A673 (cell line): Measurements from ENCODE around the gene SOST. TPM values are rescaled to one million over a fixed set of nuclear protein-coding genes. Genes with fewer than 3 reads are reported as not detected.

Experiments
- BruUV-seq: library from RNA; stranded (reverse); fragments of 400-500 nt; replicated peaks from 2 replicates; lab custom pipeline; 2021; lab: Mats Ljungman, UMichigan
- CTCF ChIA-PET: fragments of 300-600 bp; sonication (Branson Sonifier 250); formaldehyde crosslinking; loops from one replicate; lab custom pipeline; 2022; ENCODE audit warnings: antibody characterized with exemption; lab: Charles Lee
- POLR2A ChIA-PET: fragments of 300-600 bp; sonication (Branson Sonifier 250); formaldehyde crosslinking; loops from one replicate; lab custom pipeline; 2022; ENCODE audit warnings: antibody characterized with exemption; ENCODE audit not compliant: low non-redundant PET; lab: Charles Lee
- DNase-seq: peaks from one replicate; pipeline ENCODE4 v3.0.0-alpha.2; 2015; ENCODE audit warnings: low spot score
- H3K27ac ChIP-seq: fragments of 200-600 bp; sonication (generic); 2 replicates; pipeline ENCODE4 v1.5.1; 2016; ENCODE audit warnings: mixed run types, low read depth, mild to moderate bottlenecking, mixed read lengths, antibody characterized with exemption, low read length; ENCODE audit not compliant: poor library complexity, severe bottlenecking
- H3K27me3 ChIP-seq: fragments of 200-600 bp; sonication (generic); replicated peaks from 2 replicates; pipeline ENCODE4 v1.6.1; 2017; ENCODE audit warnings: mixed run types, low read depth, mild to moderate bottlenecking, mixed read lengths, antibody characterized with exemption, low read length; ENCODE audit not compliant: insufficient read depth, poor library complexity
- H3K36me3 ChIP-seq: fragments of 200-600 bp; sonication (generic); 2 replicates; pipeline ENCODE4 v1.6.1; 2016; ENCODE audit warnings: mixed run types, mild to moderate bottlenecking, mixed read lengths, antibody characterized with exemption, low read length; ENCODE audit not compliant: insufficient read depth, poor library complexity, severe bottlenecking
- H3K4me1 ChIP-seq: fragments of 200-600 bp; sonication (generic); 2 replicates; pipeline ENCODE4 v1.6.1; 2017; ENCODE audit warnings: mixed run types, mild to moderate bottlenecking, mixed read lengths, antibody characterized with exemption, low read length; ENCODE audit not compliant: insufficient read depth, poor library complexity, severe bottlenecking
- H3K4me3 ChIP-seq: fragments of 200-600 bp; sonication (generic); 2 replicates; pipeline ENCODE4 v1.5.1; 2016; ENCODE audit warnings: low read depth, mixed run types, mild to moderate bottlenecking, mixed read lengths, low read length; ENCODE audit not compliant: poor library complexity, severe bottlenecking
- H3K9me3 ChIP-seq: fragments of 200-600 bp; sonication (generic); 2 replicates; pipeline ENCODE4 v1.6.1; 2016; ENCODE audit warnings: mixed run types, low read depth, mild to moderate bottlenecking, mixed read lengths, antibody characterized with exemption, low read length; ENCODE audit not compliant: poor library complexity, severe bottlenecking
- EZH2 ChIP-seq: fragments of 200-600 bp; sonication (generic); IDR thresholded peaks from 2 replicates; pipeline ENCODE4 v1.6.1; 2017; ENCODE audit warnings: borderline replicate concordance, low read depth, mild to moderate bottlenecking, mixed read lengths, antibody characterized with exemption, low read length; ENCODE audit not compliant: poor library complexity, severe bottlenecking
- intact Hi-C: fragments of 100-400 bp; cut with micrococcal nuclease; formaldehyde crosslinking; loops from one replicate; pipeline ENCODE4 v1.10.0; 2022; ENCODE audit not compliant: unreplicated experiment
- total RNA-seq: library from RNA; stranded (reverse); gene quantifications from 2 replicates; pipeline ENCODE4 v1.2.3, GENCODE V29; 2021
- TF ChIP-seq, protein P1 (sequence below): fragments of 300-800, 200-600 bp; sonication (generic); conservative IDR thresholded peaks from 2 replicates; pipeline ENCODE4 v1.5.1; 2017; ENCODE audit warnings: low read depth, mild to moderate bottlenecking, antibody characterized with exemption, low read length, moderate library complexity, mixed read lengths

Gene SOST
- total RNA-seq, 1 experiment from 2014 or later: not detected

DNA sequence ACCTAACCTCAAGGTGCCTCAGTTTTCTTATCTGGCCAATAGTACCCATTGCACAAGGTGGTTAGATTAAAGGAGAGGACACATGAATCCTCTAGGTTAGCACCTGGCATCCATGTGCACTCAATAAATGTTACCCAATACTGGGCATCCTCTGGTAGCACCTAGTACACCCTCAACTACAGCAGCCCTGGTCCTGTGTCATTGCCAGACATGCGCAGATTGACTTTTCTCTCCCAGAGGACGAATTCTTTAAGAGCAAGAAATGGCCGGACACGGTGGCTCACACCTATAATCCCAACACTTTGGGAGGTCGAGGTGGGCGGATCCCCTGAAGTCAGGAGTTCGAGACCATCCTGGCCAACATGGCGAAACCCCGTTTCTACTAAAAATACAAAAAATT lies 12.9 kb upstream of the SOST start:
- Histone ChIP-seq H3K27ac (no peak overlapping the region), H3K9me3 (no peaks in the 10 kb centered on the region), H3K27me3 (no peaks in the 10 kb centered on the region), H3K4me1 (no peaks in the 10 kb centered on the region), H3K4me3 (no peak overlapping the region), H3K36me3 (no peaks in the 10 kb centered on the region)
- BruUV-seq: no TSS peak
- POLR2A ChIA-PET: no interaction called here
- CTCF ChIA-PET: no interaction called here
- DNase-seq: no peak
- no peak for TF ChIP-seq EZH2
- TF ChIP-seq, protein P1, sequence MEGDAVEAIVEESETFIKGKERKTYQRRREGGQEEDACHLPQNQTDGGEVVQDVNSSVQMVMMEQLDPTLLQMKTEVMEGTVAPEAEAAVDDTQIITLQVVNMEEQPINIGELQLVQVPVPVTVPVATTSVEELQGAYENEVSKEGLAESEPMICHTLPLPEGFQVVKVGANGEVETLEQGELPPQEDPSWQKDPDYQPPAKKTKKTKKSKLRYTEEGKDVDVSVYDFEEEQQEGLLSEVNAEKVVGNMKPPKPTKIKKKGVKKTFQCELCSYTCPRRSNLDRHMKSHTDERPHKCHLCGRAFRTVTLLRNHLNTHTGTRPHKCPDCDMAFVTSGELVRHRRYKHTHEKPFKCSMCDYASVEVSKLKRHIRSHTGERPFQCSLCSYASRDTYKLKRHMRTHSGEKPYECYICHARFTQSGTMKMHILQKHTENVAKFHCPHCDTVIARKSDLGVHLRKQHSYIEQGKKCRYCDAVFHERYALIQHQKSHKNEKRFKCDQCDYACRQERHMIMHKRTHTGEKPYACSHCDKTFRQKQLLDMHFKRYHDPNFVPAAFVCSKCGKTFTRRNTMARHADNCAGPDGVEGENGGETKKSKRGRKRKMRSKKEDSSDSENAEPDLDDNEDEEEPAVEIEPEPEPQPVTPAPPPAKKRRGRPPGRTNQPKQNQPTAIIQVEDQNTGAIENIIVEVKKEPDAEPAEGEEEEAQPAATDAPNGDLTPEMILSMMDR: no peak
- intact Hi-C loops: no loop called here

DNA sequence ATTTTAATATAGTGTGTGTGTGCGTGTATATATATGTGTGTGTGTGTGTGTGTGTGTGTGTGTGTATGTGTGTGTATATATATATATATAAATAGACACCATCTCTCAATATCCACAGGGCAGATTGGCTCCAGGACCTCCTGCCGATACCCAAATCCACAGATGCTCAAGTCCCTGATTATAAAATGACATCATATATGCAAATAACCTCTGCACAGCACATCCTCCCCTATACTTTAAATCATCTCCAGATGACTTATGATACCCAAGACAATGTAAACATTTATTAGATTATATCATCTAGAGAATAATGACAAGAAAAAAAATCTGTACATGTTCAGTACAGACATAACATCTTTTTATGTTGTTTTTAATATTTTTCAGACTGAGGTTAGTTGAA lies 12.4 kb upstream of the SOST start:
- no TSS peak for BruUV-seq
- intact Hi-C loops: no loop called here
- no peak for TF ChIP-seq EZH2
- TF ChIP-seq, protein P1: no peak
- H3K4me3 ChIP-seq: no peak overlapping the region
- no peaks in the 10 kb centered on the region for H3K4me1 ChIP-seq
- ChIA-PET CTCF (no interaction called here), POLR2A (no interaction called here)
- H3K27me3 ChIP-seq: no peaks in the 10 kb centered on the region
- no peaks in the 10 kb centered on the region for H3K36me3 ChIP-seq
- DNase-seq: no peak
- H3K9me3 ChIP-seq: no peaks in the 10 kb centered on the region
- no peak overlapping the region for H3K27ac ChIP-seq

DNA sequence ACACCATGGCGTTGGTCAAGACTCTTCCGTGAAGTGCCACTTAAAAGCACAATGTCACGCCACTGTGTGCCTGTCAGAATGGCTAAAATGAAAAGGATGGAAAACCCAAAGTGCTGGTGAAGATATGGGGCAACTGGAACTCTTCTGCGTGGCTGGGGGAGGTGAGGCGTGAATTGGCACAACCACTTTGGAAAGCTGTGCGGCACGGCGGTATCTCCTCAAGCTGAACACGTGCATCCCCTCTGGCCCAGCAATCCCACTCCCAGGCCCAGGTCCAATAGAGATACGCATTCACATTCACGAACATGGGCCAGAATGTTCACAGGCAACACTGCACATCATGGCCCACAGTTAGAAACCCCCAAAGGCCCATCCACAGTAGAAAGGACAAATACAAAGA lies 11.3 kb upstream of the SOST start:
- H3K36me3 ChIP-seq: no peaks in the 10 kb centered on the region
- TF ChIP-seq, protein P1: no peak
- no peak for TF ChIP-seq EZH2
- H3K9me3 ChIP-seq: no peaks in the 10 kb centered on the region
- H3K4me1 ChIP-seq: no peaks in the 10 kb centered on the region
- ChIA-PET CTCF (no interaction called here), POLR2A (no interaction called here)
- no peak for DNase-seq
- intact Hi-C loops: no loop called here
- H3K27me3 ChIP-seq: no peaks in the 10 kb centered on the region
- H3K4me3 ChIP-seq: no peak overlapping the region
- no peak overlapping the region for H3K27ac ChIP-seq
- BruUV-seq: no TSS peak
